Stimulated activated CD8-positive, alpha-beta memory T cell treated with anti-CD3 and anti-CD28 coated beads, Interleukin-7, amount 100 ng/mL, for 4 hours (primary cell): ENCODE results near the gene UTP25.
"Not testable (repeated sequence)": the region's sequence is repeated elsewhere in the genome, so short reads cannot be mapped to it uniquely, and the experiment has no call there.

Experiments
- DNase-seq, 2 donors: peaks; one replicate each; pipeline ENCODE4 v3.0.0-alpha.2; 2020; ENCODE audit warnings: low read depth in 2 of 2

Gene UTP25

DNA sequence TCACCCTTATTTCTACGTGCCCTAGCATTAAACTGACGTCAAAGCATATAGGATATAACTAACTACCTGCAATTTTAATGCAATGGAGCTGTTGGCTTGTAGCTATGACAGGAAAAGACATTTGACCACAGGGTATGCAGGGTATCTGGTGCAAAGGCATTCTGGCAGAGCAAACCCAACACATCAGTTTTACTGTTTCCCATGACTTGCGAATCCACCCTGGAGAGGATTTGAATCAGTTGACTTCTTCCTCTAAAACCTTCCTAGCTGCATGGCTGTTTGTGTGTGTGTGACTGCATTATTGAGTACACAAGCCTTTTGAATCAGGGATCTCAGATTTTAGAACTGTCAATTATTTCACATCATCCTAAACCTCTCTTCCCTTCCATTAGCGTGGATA, 68.6 kb downstream of the UTP25 start:
- DNase-seq = no peak

GRCh38 chr1:209898271-209898670, 70.5 kb downstream of the UTP25 start:
- not testable (repeated sequence) for DNase-seq

GRCh38 chr1:209898851-209899250, 71.1 kb downstream of the UTP25 start:
- not testable (repeated sequence) for DNase-seq

GRCh38 chr1:209899948-209900347, 72.2 kb downstream of the UTP25 start:
- DNase-seq = no peak

GRCh38 chr1:209900734-209901133, 73.0 kb downstream of the UTP25 start:
- DNase-seq = no peak

DNA sequence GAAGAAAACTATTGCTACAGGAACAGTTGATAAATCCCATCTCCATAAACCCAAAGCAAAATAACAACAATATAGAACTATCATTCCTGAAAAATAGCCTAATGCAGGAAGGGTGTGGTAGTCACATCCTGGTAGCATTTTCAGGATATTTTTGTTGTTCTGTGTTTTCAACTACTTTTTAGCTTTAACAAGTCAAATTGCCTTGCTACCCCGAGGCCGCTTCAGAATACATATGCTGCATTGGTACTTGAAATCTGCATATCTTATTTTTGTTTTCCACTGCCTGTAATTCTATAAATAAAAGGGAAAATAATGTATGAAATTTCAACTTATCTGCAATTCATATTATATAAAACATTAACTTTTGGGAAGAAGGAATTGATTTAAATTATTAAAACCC, 73.4 kb downstream of the UTP25 start:
- no peak for DNase-seq

DNA sequence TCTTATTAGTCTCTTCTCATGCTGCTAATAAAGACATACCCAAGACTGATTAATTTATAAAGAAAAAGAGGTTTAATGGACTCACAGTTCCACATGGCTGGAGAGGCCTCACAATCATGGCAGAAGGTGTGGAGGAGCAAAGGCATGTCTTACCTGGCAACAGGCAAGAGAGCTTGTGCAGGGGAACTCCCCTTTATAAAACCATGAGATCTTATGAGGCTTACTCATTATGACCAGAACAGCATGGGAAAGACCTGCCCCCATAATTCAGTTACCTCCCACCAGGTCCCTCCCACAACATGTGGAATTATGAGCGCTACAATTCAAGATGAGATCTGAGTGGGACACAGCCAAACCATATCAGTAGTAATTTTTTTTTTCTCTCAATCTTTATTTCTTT, 77.0 kb downstream of the UTP25 start:
- not testable (repeated sequence) for DNase-seq
